Measurements from ENCODE around the gene NOL12.
"Not testable (repeated sequence)": the region's sequence is repeated elsewhere in the genome, so short reads cannot be mapped to it uniquely, and the experiment has no call there.

The NOL12 gene

GRCh38 chr22:37690901-37691504 lies 4.9 kb downstream of the NOL12 start:
- H3K27ac ChIP-seq (ENCODE audit: low read length): no peak overlapping the region
- H3K4me3 ChIP-seq (ENCODE audit: low read length): no peak overlapping the region
- no peaks in the 10 kb centered on the region for H3K27me3 ChIP-seq (ENCODE audit: insufficient read depth, low read length)
- peaks cover 50% of the 10 kb centered on the region for H3K36me3 ChIP-seq (ENCODE audit: insufficient read depth, low read depth, low read length)
- no peak overlapping the region for H3K9ac ChIP-seq (ENCODE audit: low read depth, low read length)
- no peaks in the 10 kb centered on the region for H3K4me1 ChIP-seq (ENCODE audit: insufficient read depth, low read length)
- no peaks in the 10 kb centered on the region for H3K9me3 ChIP-seq (ENCODE audit: insufficient read depth, low read depth, low read length)

GRCh38 chr22:37692627-37693285 lies 6.6 kb downstream of the NOL12 start:
- no peaks in the 10 kb centered on the region for H3K9me3 ChIP-seq (ENCODE audit: insufficient read depth, low read depth, low read length)
- H3K36me3 ChIP-seq (ENCODE audit: insufficient read depth, low read depth, low read length): peaks cover 50% of the 10 kb centered on the region

GRCh38 chr22:37694131-37694530 lies 8.0 kb downstream of the NOL12 start:
- not testable (repeated sequence) for H3K9me3 ChIP-seq (ENCODE audit: insufficient read depth, low read depth, low read length); H3K27ac ChIP-seq (ENCODE audit: low read length); H3K4me3 ChIP-seq (ENCODE audit: low read length); H3K9ac ChIP-seq (ENCODE audit: low read depth, low read length); H3K27me3 ChIP-seq (ENCODE audit: insufficient read depth, low read length); H3K4me1 ChIP-seq (ENCODE audit: insufficient read depth, low read length)
- H3K36me3 ChIP-seq (ENCODE audit: insufficient read depth, low read depth, low read length): peaks cover 41% of the 10 kb centered on the region

More at GRCh38 chr22:37692627-37693285, 6.6 kb downstream of the NOL12 start:
- Histone ChIP-seq H3K27ac (ENCODE audit: low read length) (no peak overlapping the region), H3K9ac (ENCODE audit: low read depth, low read length) (no peak overlapping the region), H3K4me1 (ENCODE audit: insufficient read depth, low read length) (peaks cover 5% of the 10 kb centered on the region; the same call in 1 of the 2 replicates), H3K4me3 (ENCODE audit: low read length) (no peak overlapping the region), H3K27me3 (ENCODE audit: insufficient read depth, low read length) (no peaks in the 10 kb centered on the region)

- not testable (repeated sequence) for H3K27me3 ChIP-seq (ENCODE audit: insufficient read depth, low read length); H3K4me1 ChIP-seq (ENCODE audit: insufficient read depth, low read length); H3K9me3 ChIP-seq (ENCODE audit: insufficient read depth, low read depth, low read length); H3K9ac ChIP-seq (ENCODE audit: low read depth, low read length); H3K27ac ChIP-seq (ENCODE audit: low read length)
- peaks cover 38% of the 10 kb centered on the region; the same call in 1 of the 2 replicates for H3K36me3 ChIP-seq (ENCODE audit: insufficient read depth, low read depth, low read length)
- peak overlapping the region; percentile 91; the same call in 1 of the 2 replicates for H3K4me3 ChIP-seq (ENCODE audit: low read length)
Measured at GRCh38 chr22:37696260-37696656, 10.1 kb downstream of the NOL12 start.

DNA sequence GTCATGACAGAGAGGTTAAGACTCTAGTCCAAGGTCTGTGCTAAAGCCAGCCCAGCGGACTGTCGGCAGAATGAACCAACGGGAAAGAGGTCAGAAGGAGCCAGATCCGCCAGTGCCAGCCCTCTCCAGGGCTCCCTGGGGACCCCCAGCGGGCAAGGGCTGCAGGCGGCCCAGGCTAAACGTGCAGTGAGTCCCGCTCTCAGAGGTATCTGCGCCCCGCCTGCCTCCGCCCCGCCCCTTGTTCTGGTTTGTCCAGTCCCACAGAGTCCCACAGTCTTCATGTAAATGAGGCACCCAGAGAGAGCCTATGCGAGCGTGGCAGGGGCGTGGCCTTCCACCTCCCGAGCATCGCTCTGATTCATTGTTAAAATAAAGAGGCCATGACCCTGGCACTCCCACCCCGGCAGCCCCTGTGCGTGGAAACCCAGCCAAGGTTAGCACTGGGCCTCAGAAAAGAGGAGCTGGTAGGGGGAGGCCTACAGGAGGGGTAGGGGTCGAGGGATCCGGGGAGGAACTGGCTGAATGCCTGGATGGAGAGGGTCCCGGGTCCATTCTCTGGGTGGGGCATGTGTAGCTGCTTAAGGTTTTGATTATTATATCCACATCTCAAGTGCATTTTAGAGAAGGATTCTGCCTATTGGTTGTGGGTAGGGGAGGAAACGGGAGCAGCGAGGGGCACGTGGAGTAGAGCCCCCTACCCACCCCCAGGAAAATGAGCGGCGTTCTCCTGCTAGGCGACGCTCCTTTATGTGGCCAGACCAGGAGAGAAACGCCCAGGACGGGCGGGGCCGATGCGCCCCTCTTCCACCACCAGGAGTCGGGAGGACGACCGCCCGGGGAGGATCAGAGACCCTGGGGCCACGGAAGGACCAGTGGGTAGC lies 10.8 kb downstream of the NOL12 start, which contains the start of gene TRIOBP:
Gene TRIOBP, plus strand, starts transcription at position 392 of the 881 bp plus-strand sequence. CDS start 4,318 bp downstream, outside the sequence.
- Histone ChIP-seq H3K36me3 (ENCODE audit: insufficient read depth, low read depth, low read length) (peaks cover 36% of the 10 kb centered on the region), H3K9me3 (ENCODE audit: insufficient read depth, low read depth, low read length) (no peaks in the 10 kb centered on the region), H3K27ac (ENCODE audit: low read length) (peak within 1 kb of the TSS; percentile 82), H3K9ac (ENCODE audit: low read depth, low read length) (peak within 1 kb of the TSS; percentile 87; the same call in 1 of the 2 replicates), H3K27me3 (ENCODE audit: insufficient read depth, low read length) (no peaks in the 10 kb centered on the region), H3K4me3 (ENCODE audit: low read length) (peak within 1 kb of the TSS; percentile 91), H3K4me1 (ENCODE audit: insufficient read depth, low read length) (peaks cover 5% of the 10 kb centered on the region; the same call in 1 of the 2 replicates)

- Histone ChIP-seq H3K4me1 (ENCODE audit: insufficient read depth, low read length) (peaks cover 5% of the 10 kb centered on the region; the same call in 1 of the 2 replicates), H3K4me3 (ENCODE audit: low read length) (peak overlapping the region; percentile 91), H3K27ac (ENCODE audit: low read length) (peak overlapping the region; percentile 82), H3K9me3 (ENCODE audit: insufficient read depth, low read depth, low read length) (no peaks in the 10 kb centered on the region), H3K27me3 (ENCODE audit: insufficient read depth, low read length) (no peaks in the 10 kb centered on the region), H3K36me3 (ENCODE audit: insufficient read depth, low read depth, low read length) (peaks cover 36% of the 10 kb centered on the region), H3K9ac (ENCODE audit: low read depth, low read length) (peak overlapping the region; percentile 87; the same call in 1 of the 2 replicates)
Measured at GRCh38 chr22:37697538-37697835, 11.3 kb downstream of the NOL12 start.

DNA sequence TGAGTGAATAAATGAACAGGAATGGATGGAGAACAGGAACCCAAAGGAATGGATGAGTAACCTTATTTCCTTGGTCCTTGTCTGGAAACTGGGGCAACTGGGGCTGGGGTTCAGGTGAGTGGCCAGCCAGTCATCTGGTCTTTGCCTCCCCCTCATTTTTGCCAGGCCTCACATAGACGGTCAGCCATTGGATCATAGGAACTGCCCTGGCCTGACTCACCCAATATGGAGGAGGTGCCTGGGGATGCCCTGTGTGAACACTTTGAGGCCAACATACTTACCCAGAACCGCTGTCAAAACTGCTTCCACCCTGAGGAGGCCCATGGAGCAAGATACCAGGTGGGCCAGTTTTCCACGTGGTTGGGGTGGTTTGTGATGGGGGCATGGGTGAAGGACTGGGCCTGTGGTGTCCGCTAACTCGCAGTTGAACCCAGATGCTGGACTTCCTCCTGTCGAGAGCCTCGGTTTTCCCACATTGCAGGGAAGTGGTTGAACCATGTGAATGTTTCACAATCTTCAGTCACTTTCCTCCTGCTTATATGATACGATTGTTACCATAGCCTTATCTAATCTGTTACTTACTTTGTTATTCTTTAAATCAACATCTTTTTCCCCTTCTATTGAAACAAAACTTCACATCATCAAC lies 15.1 kb downstream of the NOL12 start:
- Histone ChIP-seq H3K36me3 (ENCODE audit: insufficient read depth, low read depth, low read length) (peaks cover 54% of the 10 kb centered on the region), H3K9ac (ENCODE audit: low read depth, low read length) (no peak overlapping the region), H3K27me3 (ENCODE audit: insufficient read depth, low read length) (no peaks in the 10 kb centered on the region), H3K27ac (ENCODE audit: low read length) (no peak overlapping the region), H3K4me3 (ENCODE audit: low read length) (no peak overlapping the region), H3K4me1 (ENCODE audit: insufficient read depth, low read length) (peaks cover 5% of the 10 kb centered on the region; the same call in 1 of the 2 replicates), H3K9me3 (ENCODE audit: insufficient read depth, low read depth, low read length) (no peaks in the 10 kb centered on the region)

DNA sequence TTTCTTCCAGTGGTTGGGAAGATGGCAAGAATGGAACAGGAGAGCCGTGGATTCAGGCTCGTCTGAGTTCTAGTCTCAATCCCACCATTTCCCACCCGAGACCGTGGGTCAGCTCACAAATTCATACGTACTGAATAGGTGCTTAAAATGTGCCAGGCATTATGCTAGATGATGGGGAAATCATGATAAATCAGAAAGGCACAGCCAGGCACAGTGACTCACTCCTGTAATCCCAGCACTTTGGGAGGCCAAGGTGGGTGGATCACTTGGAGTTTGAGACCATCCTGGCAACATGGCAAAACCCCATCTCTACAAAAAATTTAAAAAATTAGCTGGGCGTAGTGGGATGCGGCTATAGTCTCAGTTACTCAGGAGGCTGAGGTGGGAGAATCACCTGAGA lies 17.8 kb downstream of the NOL12 start:
- peaks cover 56% of the 10 kb centered on the region for H3K36me3 ChIP-seq (ENCODE audit: insufficient read depth, low read depth, low read length)
- no peak overlapping the region for H3K27ac ChIP-seq (ENCODE audit: low read length)
- H3K4me3 ChIP-seq (ENCODE audit: low read length): no peak overlapping the region
- no peaks in the 10 kb centered on the region for H3K4me1 ChIP-seq (ENCODE audit: insufficient read depth, low read length)
- H3K9me3 ChIP-seq (ENCODE audit: insufficient read depth, low read depth, low read length): no peaks in the 10 kb centered on the region
- no peaks in the 10 kb centered on the region for H3K27me3 ChIP-seq (ENCODE audit: insufficient read depth, low read length)
- H3K9ac ChIP-seq (ENCODE audit: low read depth, low read length): no peak overlapping the region

DNA sequence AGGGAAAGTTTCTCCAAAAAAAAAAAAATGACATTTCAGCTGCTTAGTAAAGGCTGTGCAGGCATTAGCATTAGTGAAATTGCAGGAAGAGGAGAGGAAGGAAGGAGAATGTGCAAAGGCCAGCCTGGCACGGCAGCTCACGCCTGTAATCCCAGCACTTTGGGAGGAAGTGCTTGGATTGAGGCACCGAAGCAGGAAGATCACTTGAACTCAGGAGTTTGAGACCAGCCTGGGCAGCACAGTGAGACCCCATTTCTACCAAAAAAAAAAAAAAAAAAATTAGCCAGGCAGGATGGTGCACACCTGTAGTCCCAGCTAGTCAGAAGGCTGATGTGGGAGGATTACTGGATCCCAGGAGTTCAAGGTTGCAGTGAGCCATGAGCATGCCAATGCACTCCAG lies 18.5 kb downstream of the NOL12 start:
- H3K27ac ChIP-seq (ENCODE audit: low read length): no peak overlapping the region
- no peak overlapping the region for H3K4me3 ChIP-seq (ENCODE audit: low read length)
- H3K9me3 ChIP-seq (ENCODE audit: insufficient read depth, low read depth, low read length): no peaks in the 10 kb centered on the region
- H3K4me1 ChIP-seq (ENCODE audit: insufficient read depth, low read length): no peaks in the 10 kb centered on the region
- H3K27me3 ChIP-seq (ENCODE audit: insufficient read depth, low read length): no peaks in the 10 kb centered on the region
- H3K9ac ChIP-seq (ENCODE audit: low read depth, low read length): no peak overlapping the region
- H3K36me3 ChIP-seq (ENCODE audit: insufficient read depth, low read depth, low read length): peaks cover 51% of the 10 kb centered on the region

DNA sequence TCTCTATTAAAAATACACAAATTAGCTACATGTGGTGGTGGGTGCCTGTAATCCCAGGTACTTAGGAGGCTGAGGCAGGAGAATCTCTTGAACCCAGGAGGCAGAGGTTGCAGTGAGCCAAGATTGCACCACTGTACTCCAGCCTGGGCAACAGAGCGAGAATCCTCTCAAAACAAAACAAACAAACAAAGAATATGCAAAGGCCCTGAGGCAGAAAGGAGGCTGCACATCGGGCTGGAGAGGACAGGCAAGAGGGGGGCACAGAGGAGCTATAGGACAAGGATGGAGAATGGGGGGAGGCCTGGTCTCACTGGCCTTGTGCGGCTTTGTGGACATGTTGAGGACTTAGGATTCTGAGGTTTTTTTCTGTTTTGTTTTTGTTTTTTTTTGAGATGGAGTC lies 19.1 kb downstream of the NOL12 start:
- Histone ChIP-seq H3K9ac (ENCODE audit: low read depth, low read length) (no peak overlapping the region), H3K27me3 (ENCODE audit: insufficient read depth, low read length) (no peaks in the 10 kb centered on the region), H3K36me3 (ENCODE audit: insufficient read depth, low read depth, low read length) (peaks cover 54% of the 10 kb centered on the region)

More for the DNA sequence above, 19.1 kb downstream of the NOL12 start:
- Histone ChIP-seq H3K4me1 (ENCODE audit: insufficient read depth, low read length) (no peaks in the 10 kb centered on the region), H3K9me3 (ENCODE audit: insufficient read depth, low read depth, low read length) (no peaks in the 10 kb centered on the region), H3K4me3 (ENCODE audit: low read length) (no peak overlapping the region), H3K27ac (ENCODE audit: low read length) (no peak overlapping the region)

All from iPS-20b (cell line).